NCI-H524 treated with DMSO at 0.1 percent for 48 hours (cell line): Measurements from ENCODE around the gene NRBF2.

ENCODE experiments used
- DNase-seq: peaks from one replicate; lab custom pipeline; 2025; lab: John Stamatoyannopoulos, UW

Gene NRBF2

GRCh38 chr10:63164166-63164623 lies 31.1 kb downstream of the NRBF2 start:
- no peak for DNase-seq

DNA sequence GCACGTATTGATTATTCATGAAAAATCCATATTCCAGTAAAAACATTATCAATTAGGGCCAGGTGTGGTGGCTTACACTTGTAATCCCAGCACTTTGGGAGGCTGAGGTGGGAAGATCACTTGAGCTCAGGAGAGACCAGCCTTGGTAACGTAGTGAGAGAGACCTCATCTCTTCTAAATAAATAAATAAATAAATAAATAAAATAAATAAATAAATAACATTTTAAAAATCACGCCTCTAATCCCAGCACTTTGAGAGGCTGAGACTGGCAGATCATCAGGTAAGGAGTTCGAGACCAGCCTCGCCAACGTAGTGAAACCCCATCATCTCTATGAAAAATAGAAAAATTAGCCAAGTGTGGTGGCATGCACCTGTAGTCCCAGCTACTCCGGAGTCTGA lies 32.1 kb downstream of the NRBF2 start:
- DNase-seq: no peak

GRCh38 chr10:63166742-63167258 lies 33.7 kb downstream of the NRBF2 start:
- DNase-seq: no peak

DNA sequence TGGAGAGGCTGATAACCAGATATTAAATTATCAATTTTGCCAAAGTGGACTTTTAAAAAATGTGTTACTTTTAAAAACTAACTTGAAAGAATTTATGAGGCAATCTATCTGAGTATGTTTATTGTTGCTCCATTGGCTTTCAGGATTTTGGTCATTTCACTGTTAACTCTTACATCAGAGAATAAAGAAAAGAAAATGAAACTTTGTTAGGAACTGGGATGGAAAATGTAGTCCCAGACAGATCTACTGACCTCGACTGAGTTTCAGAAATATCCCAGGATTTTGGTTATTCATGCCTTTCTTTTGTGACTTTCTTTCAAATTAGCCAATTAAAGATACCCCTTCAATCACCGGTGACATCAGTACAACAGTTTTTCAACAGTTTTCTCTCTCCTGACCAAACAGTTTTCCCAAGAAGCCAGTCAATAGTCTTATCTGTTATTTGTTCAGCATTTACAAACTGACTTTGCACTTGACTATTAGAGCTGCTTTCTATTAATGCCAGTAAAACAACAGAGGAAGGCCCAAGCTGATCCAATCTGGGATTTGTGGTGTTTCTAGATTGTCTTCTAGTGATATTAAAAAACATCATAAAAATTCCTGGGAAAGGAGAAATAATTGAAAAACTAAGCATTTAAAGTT lies 35.8 kb downstream of the NRBF2 start:
- DNase-seq: no peak

- DNase-seq: no peak
These were observed 36.5 kb downstream of the NRBF2 start for GRCh38 chr10:63169624-63170023.

- no peak for DNase-seq
These were observed 38.2 kb downstream of the NRBF2 start for GRCh38 chr10:63171255-63171855.

GRCh38 chr10:63171926-63172325 lies 38.8 kb downstream of the NRBF2 start:
- DNase-seq: no peak

- no peak for DNase-seq
These were observed 40.5 kb downstream of the NRBF2 start for GRCh38 chr10:63173468-63174232.

- DNase-seq: no peak
These were observed 42.4 kb downstream of the NRBF2 start for GRCh38 chr10:63175534-63175933.

GRCh38 chr10:63192826-63193225 lies 59.7 kb downstream of the NRBF2 start:
- DNase-seq: no peak

GRCh38 chr10:63197344-63198092 lies 64.4 kb downstream of the NRBF2 start:
- no peak for DNase-seq

GRCh38 chr10:63199716-63200115 lies 66.6 kb downstream of the NRBF2 start:
- DNase-seq: no peak

- DNase-seq: no peak
These were observed 67.3 kb downstream of the NRBF2 start for GRCh38 chr10:63200431-63200830.

DNA sequence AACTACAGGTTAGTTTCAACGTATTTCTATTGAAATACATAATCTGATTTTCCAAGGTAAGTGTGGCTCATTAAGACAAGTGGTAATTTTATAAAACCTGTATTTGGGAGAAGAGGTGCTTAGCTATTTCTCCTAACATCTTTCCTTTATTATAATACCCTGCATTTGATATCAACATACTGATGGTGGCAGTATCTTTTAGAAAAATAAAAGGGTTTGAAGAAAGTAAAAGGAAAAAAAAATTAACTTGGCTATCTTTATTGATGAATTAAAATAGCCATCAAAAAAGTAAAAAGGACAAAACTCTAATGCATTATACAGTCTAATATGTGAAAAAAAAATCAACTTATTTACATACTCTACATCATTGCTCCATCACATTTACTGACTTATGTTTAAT lies 68.0 kb downstream of the NRBF2 start:
- DNase-seq: no peak
